HepG2 (cell line): ENCODE measurements around the gene BMI1. TPM values are rescaled to one million over a fixed set of nuclear protein-coding genes. Genes with fewer than 3 reads are reported as not detected.

ENCODE experiments used
- CBX2 ChIP-seq, 2 experiments: fragments of 200-600 bp in 1 of 2; sonication (generic); formaldehyde crosslinking in 1 of 2; IDR thresholded peaks; 2 replicates each; pipeline versions ENCODE4 v1.7.0 to v1.8.1; 2018 to 2022; ENCODE audit warnings: low read depth in 2 of 2, low read length in 1 of 2, mild to moderate bottlenecking in 1 of 2, missing genetic modification reagents in 1 of 2
- CREB1 ChIP-seq, 2 experiments: fragments of 450-650 bp in 1 of 2; IDR thresholded peaks; 2 replicates each; pipeline ENCODE4 v1.6.1; 2016 to 2017; ENCODE audit warnings: control low read depth in 1 of 2, mild to moderate bottlenecking in 1 of 2, missing compliant biosample characterization in 1 of 2, missing genetic modification characterization in 1 of 2
- DZIP1 ChIP-seq: sonication (generic); formaldehyde crosslinking; IDR thresholded peaks from 2 replicates; pipeline ENCODE4 v1.5.0; 2020; ENCODE audit warnings: mild to moderate bottlenecking, missing genetic modification reagents
- ESRRA ChIP-seq: sonication (generic); formaldehyde crosslinking; IDR thresholded peaks from 2 replicates; pipeline ENCODE4 v1.5.1; 2020; ENCODE audit warnings: mild to moderate bottlenecking, low read depth, missing genetic modification reagents
- FLYWCH1 ChIP-seq: sonication (generic); formaldehyde crosslinking; IDR thresholded peaks from 2 replicates; pipeline ENCODE4 v1.8.1; 2023; ENCODE audit warnings: mild to moderate bottlenecking, missing genetic modification reagents
- HNF1B ChIP-seq: sonication (generic); formaldehyde crosslinking; IDR thresholded peaks from 2 replicates; pipeline ENCODE4 v1.5.1; 2020; ENCODE audit warnings: mild to moderate bottlenecking, moderate library complexity, missing genetic modification reagents
- JDP2 ChIP-seq: sonication (generic); formaldehyde crosslinking; IDR thresholded peaks from 2 replicates; pipeline ENCODE4 v1.8.1; 2022; ENCODE audit warnings: missing genetic modification reagents, borderline replicate concordance
- KLF13 ChIP-seq: sonication (generic); formaldehyde crosslinking; IDR thresholded peaks from 2 replicates; pipeline ENCODE4 v1.4.0; 2020; ENCODE audit warnings: mild to moderate bottlenecking, missing genetic modification reagents
- ZNF276 ChIP-seq: sonication (generic); formaldehyde crosslinking; IDR thresholded peaks from 2 replicates; pipeline ENCODE4 v1.4.0; 2020; ENCODE audit warnings: mild to moderate bottlenecking, low read depth, missing genetic modification reagents
- ZNF512B ChIP-seq: sonication (generic); formaldehyde crosslinking; IDR thresholded peaks from 2 replicates; pipeline ENCODE4 v1.5.1; 2020; ENCODE audit warnings: missing genetic modification reagents, mild to moderate bottlenecking, borderline replicate concordance
- ZNF580 ChIP-seq: IDR thresholded peaks from 2 replicates; pipeline ENCODE4 v1.6.1; 2016; ENCODE audit warnings: low read depth, borderline replicate concordance
- ZNF629 ChIP-seq: sonication (generic); formaldehyde crosslinking; conservative IDR thresholded peaks from 2 replicates; pipeline ENCODE4 v1.5.0; 2020; ENCODE audit warnings: missing genetic modification reagents
- ZUFSP ChIP-seq: sonication (generic); formaldehyde crosslinking; IDR thresholded peaks from 2 replicates; pipeline ENCODE4 v1.9.0; 2021; ENCODE audit warnings: missing genetic modification reagents, mild to moderate bottlenecking, borderline replicate concordance
- polyA plus RNA-seq, 8 experiments: library from polyadenylated mRNA; depleted of rRNA in 3 of 8; stranded (reverse) in 7 of 8; unstranded in 1 of 8; fragments of >200 nt; fragmentation: Illumina TruSeq in 4 of 8; extraction: Trizol in 4 of 8; gene quantifications; 2 replicates each; pipeline versions ENCODE4 v1.2.1 to v1.2.3, GENCODE V29; 2011 to 2016; ENCODE audit warnings: low read depth in 4 of 8, missing spikeins in 1 of 8, mixed read lengths in 1 of 8; ENCODE audit not compliant: insufficient read depth in 1 of 8
- total RNA-seq, 5 experiments: library from RNA; depleted of rRNA; stranded (reverse); fragments of >200 nt; fragmentation: Illumina TruSeq; extraction: Trizol; gene quantifications; 2 replicates each; pipeline ENCODE4 v1.2.3, GENCODE V29; 2016; ENCODE audit warnings: low read depth in 1 of 5

Gene BMI1
- total and polyA plus RNA-seq, 2 of the 13 experiments (the other 11 are each of a cell fraction or from before 2014, with no cell fraction given): 30.5 to 44.0 TPM

- TF ChIP-seq ZNF276 (CRISPR knock-in tag) (peak; percentile 41; the same call in 1 of the 2 replicates), ESRRA (CRISPR knock-in tag) (0 out of 2 replicates have a peak, but pooled peaks have one; percentile 24), ZNF629 (CRISPR knock-in tag) (no peak), ZNF580 (CRISPR knock-in tag) (0 out of 2 replicates have a peak, but pooled peaks have one; percentile 18), HNF1B (CRISPR knock-in tag) (peak; percentile 47; the same call in 1 of the 2 replicates), ZUFSP (CRISPR knock-in tag) (no peak), CREB1 (IDR thresholded peaks at IDR 0.05) (0 out of 2 replicates have a peak, but pooled peaks have one; percentile 11), CREB1 (CRISPR knock-in tag; IDR thresholded peaks at IDR 0.05) (no peak), JDP2 (CRISPR knock-in tag) (no peak; the same call in 1 of the 2 replicates), DZIP1 (peak; percentile 63; the same call in 1 of the 2 replicates), ZNF512B (CRISPR knock-in tag) (0 out of 2 replicates have a peak, but pooled peaks have one; percentile 16), FLYWCH1 (CRISPR knock-in tag) (no peak), KLF13 (CRISPR knock-in tag) (no peak), CBX2 (IDR thresholded peaks at IDR 0.05; ENCODE audit: low read depth, low read length) (no peak), CBX2 (CRISPR knock-in tag; IDR thresholded peaks at IDR 0.05; ENCODE audit: low read depth) (no peak; the same call in 1 of the 2 replicates)
These were observed 4.4 kb upstream of the BMI1 start, which contains the start of gene COMMD3 (continued) for GRCh38 chr10:22316286-22317075.
